K562 (cell line): ENCODE results near the gene HNRNPF. TPM values are rescaled to one million over a fixed set of nuclear protein-coding genes. Genes with fewer than 3 reads are reported as not detected.

ENCODE experiments used
- ATF7 ChIP-seq: fragments of 450-650 bp; IDR thresholded peaks from 2 replicates; pipeline ENCODE4 v1.7.1; 2014; ENCODE audit warnings: mild to moderate bottlenecking, moderate library complexity
- CXXC5 ChIP-seq: fragments of 250-450 bp; sonication (Bioruptor Pico); IDR thresholded peaks from 2 replicates; pipeline ENCODE4 v1.8.0; 2022; ENCODE audit warnings: inconsistent platforms, mild to moderate bottlenecking, moderate library complexity
- E2F3 ChIP-seq: fragments of 250-450 bp; sonication (Bioruptor Pico); IDR thresholded peaks from 2 replicates; pipeline ENCODE4 v1.4.0; 2020; ENCODE audit warnings: mild to moderate bottlenecking
- GATA2 ChIP-seq: sonication (generic); formaldehyde crosslinking; IDR thresholded peaks from 2 replicates; pipeline ENCODE4 v1.4.0; 2020; ENCODE audit warnings: mild to moderate bottlenecking, missing genetic modification reagents
- HDAC2 ChIP-seq: fragments of 450-650 bp; IDR thresholded peaks from 2 replicates; pipeline ENCODE4 v1.6.1; 2016; ENCODE audit warnings: mild to moderate bottlenecking
- HLTF ChIP-seq: fragments of 450-650 bp; IDR thresholded peaks from 2 replicates; pipeline ENCODE4 v1.6.1; 2016
- JUND ChIP-seq, 2 experiments: IDR thresholded peaks; 2 replicates in 1 of 2; 3 replicates in 1 of 2; pipeline ENCODE4 v1.6.1; 2011; ENCODE audit warnings: borderline replicate concordance in 2 of 2, low read depth in 2 of 2, low read length in 2 of 2, improper control_type of control experiment in 1 of 2, missing biosample characterization in 1 of 2, missing genetic modification characterization in 1 of 2, missing genetic modification reagents in 1 of 2
- MBD2 ChIP-seq: sonication (generic); IDR thresholded peaks from 2 replicates; pipeline ENCODE4 v1.6.1; 2016; ENCODE audit warnings: low read depth, borderline replicate concordance
- MYC ChIP-seq, 2 experiments: fragments of 250-450 bp in 1 of 2; sonication (Bioruptor Pico) in 1 of 2; IDR thresholded peaks; 2 replicates each; pipeline versions ENCODE4 v1.5.1 to v1.6.1; 2012 to 2021; ENCODE audit warnings: low read depth in 2 of 2, borderline replicate concordance in 1 of 2, improper control_type of control experiment in 1 of 2, low read length in 1 of 2, mild to moderate bottlenecking in 1 of 2, moderate library complexity in 1 of 2
- NR2C2 ChIP-seq, 2 experiments: fragments of 200-800 bp in 1 of 2; sonication (Bioruptor generic) in 1 of 2; sonication (generic) in 1 of 2; formaldehyde crosslinking in 1 of 2; IDR thresholded peaks; 2 replicates each; pipeline versions ENCODE4 v1.6.1 to v1.8.0; 2016 to 2022; ENCODE audit warnings: mild to moderate bottlenecking in 1 of 2, missing compliant biosample characterization in 1 of 2, missing genetic modification characterization in 1 of 2, missing genetic modification reagents in 1 of 2
- PCBP2 ChIP-seq: fragments of 200-400 bp; formaldehyde crosslinking; IDR thresholded peaks from 2 replicates; pipeline ENCODE4 v1.6.1; 2018; ENCODE audit warnings: low read length, low read depth, mild to moderate bottlenecking, moderate library complexity; ENCODE audit not compliant: poor library complexity, severe bottlenecking
- POLR2A ChIP-seq: fragments of 450-650 bp; conservative IDR thresholded peaks from 2 replicates; pipeline ENCODE4 v1.6.1; 2016
- PYGO2 ChIP-seq: fragments of 450-650 bp; IDR thresholded peaks from 2 replicates; pipeline ENCODE4 v1.6.1; 2016; ENCODE audit warnings: mild to moderate bottlenecking, missing genetic modification characterization, moderate library complexity, missing compliant biosample characterization
- RB1 ChIP-seq: fragments of 450-650 bp; IDR thresholded peaks from 2 replicates; pipeline ENCODE4 v1.6.1; 2017; ENCODE audit warnings: low read depth, mild to moderate bottlenecking
- RBM22 ChIP-seq: fragments of 200-400 bp; formaldehyde crosslinking; IDR thresholded peaks from 2 replicates; pipeline ENCODE4 v1.6.1; 2018; ENCODE audit warnings: low read length, low read depth; ENCODE audit not compliant: poor library complexity, severe bottlenecking
- SMAD4 ChIP-seq: fragments of 250-450 bp; sonication (Bioruptor Pico); conservative IDR thresholded peaks from 2 replicates; pipeline ENCODE4 v1.8.0; 2021; ENCODE audit warnings: inconsistent platforms, mild to moderate bottlenecking, moderate library complexity
- TBL1XR1 ChIP-seq, 2 experiments: IDR thresholded peaks; 2 replicates each; pipeline ENCODE4 v1.6.1; 2012; ENCODE audit warnings: improper control_type of control experiment in 2 of 2, low read length in 2 of 2, mild to moderate bottlenecking in 1 of 2
- TEAD1 ChIP-seq, 2 experiments: fragments of 450-650 bp in 1 of 2; sonication (generic) in 1 of 2; formaldehyde crosslinking; IDR thresholded peaks; 2 replicates each; pipeline versions ENCODE4 v1.4.0 to v1.8.0; 2020 to 2022; ENCODE audit warnings: mild to moderate bottlenecking in 2 of 2, missing genetic modification reagents in 1 of 2
- YY1 ChIP-seq, 3 experiments: IDR thresholded peaks; 2 replicates each; pipeline ENCODE4 v1.6.1; 2011; ENCODE audit warnings: low read length in 2 of 3, mild to moderate bottlenecking in 2 of 3, moderate library complexity in 2 of 3, borderline replicate concordance in 1 of 3, control low read depth in 1 of 3, low read depth in 1 of 3; ENCODE audit not compliant: insufficient read depth in 3 of 3, insufficient replicate concordance in 2 of 3, control insufficient read depth in 1 of 3, insufficient read length in 1 of 3; ENCODE audit errors: extremely low read depth in 1 of 3
- ZNF12 ChIP-seq: sonication (generic); formaldehyde crosslinking; IDR thresholded peaks from 2 replicates; pipeline ENCODE4 v1.4.0; 2020; ENCODE audit warnings: mild to moderate bottlenecking, missing genetic modification reagents
- ZNF212 ChIP-seq: fragments of 450-650 bp; formaldehyde crosslinking; IDR thresholded peaks from 2 replicates; pipeline ENCODE4 v1.4.0; 2020; ENCODE audit warnings: mild to moderate bottlenecking
- ZNF239 ChIP-seq: fragments of 250-450 bp; sonication (Bioruptor Pico); IDR thresholded peaks from 2 replicates; pipeline ENCODE4 v1.4.0; 2020; ENCODE audit warnings: mild to moderate bottlenecking
- ZNF24 ChIP-seq: fragments of 450-650 bp; IDR thresholded peaks from 2 replicates; pipeline ENCODE4 v1.6.1; 2016
- ZNF644 ChIP-seq: fragments of 200-800 bp; sonication (Bioruptor generic); IDR thresholded peaks from 2 replicates; pipeline ENCODE4 v1.6.1; 2016; ENCODE audit warnings: low read depth, missing genetic modification characterization, missing compliant biosample characterization
- polyA plus RNA-seq, 8 experiments: library from polyadenylated mRNA; depleted of rRNA in 4 of 8; stranded (reverse) in 5 of 8; unstranded in 3 of 8; fragments of >200 nt; fragmentation: Nextera tagmentation in 2 of 8; fragmentation: Illumina TruSeq in 1 of 8; extraction: Ambion mirVana in 2 of 8; extraction: Trizol in 1 of 8; gene quantifications; 2 replicates each; pipeline versions ENCODE4 v1.2.1 to v1.2.3, GENCODE V29; 2011 to 2014; ENCODE audit warnings: inconsistent platforms in 1 of 8, missing spikeins in 1 of 8
- total RNA-seq, 7 experiments: library from RNA; depleted of rRNA in 6 of 7; stranded (reverse); fragments of >200 nt in 6 of 7; fragmentation: Illumina TruSeq in 2 of 7; extraction: Trizol in 2 of 7; gene quantifications; 2 replicates each; pipeline versions ENCODE4 v1.2.1 to v1.2.3, GENCODE V29; 2011 to 2021; ENCODE audit warnings: low replicate concordance in 1 of 7
- TF ChIP-seq, protein P1 (sequence below), 2 experiments: fragments of 450-650 bp in 1 of 2; IDR thresholded peaks; 2 replicates each; pipeline ENCODE4 v1.6.1; 2011 to 2017; ENCODE audit warnings: low read depth in 2 of 2, antibody characterized with exemption in 1 of 2, borderline replicate concordance in 1 of 2, low read length in 1 of 2, mild to moderate bottlenecking in 1 of 2, mixed read lengths in 1 of 2; ENCODE audit not compliant: control insufficient read depth in 1 of 2

Gene HNRNPF
- total and polyA plus RNA-seq, 9 of the 15 experiments (the other 6 are each of a cell fraction or from before 2014, with no cell fraction given) = 192 to 489 (median 416) TPM

DNA sequence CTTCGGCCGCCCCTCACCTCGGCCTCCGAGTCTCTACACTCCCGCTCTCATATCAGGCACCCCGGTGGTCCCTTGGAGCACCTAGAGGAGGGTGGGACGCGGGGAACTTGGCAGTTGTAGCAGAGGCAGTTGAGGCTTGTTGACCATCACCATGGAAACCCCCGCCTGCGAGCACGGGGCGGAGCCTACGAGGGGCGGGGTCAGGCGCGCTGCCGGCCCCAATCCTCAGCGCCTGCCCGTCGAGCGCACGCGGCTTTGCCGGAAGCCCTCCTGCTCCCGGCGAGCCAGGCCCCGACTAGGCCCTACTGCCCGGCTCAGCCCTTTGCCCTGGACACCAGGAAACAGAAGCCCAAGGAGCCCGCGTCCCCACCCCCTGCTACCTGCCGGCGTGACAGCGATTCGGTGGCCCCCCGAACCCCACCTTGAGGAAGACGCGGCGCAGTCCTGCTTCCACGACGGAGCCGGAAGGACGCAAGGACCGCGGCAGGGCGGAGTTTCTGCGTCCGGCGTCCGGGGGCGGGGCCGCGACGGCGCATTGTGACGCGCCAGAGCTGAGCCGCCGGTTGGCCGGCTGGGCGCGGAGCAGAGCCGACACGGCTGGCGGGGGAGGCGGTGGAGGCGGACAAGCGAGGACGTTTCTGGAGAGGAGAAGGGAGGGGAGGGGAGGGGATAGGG, at the start of gene HNRNPF (continued):
- no peak for TF ChIP-seq ZNF644 (tag)
- TF ChIP-seq ZNF212 (CRISPR knock-in tag) = 0 out of 2 replicates have a peak, but pooled peaks have one; percentile 48
- peak; percentile 97 for TF ChIP-seq POLR2A
- peak in 1 of 3 experiments; percentile 35 for TF ChIP-seq YY1 (IDR thresholded peaks at IDR 0.05; ENCODE audit: borderline replicate concordance in 1 of 3, control insufficient read depth in 1 of 3, extremely low read depth in 1 of 3, insufficient read depth in 3 of 3, insufficient read length in 1 of 3, insufficient replicate concordance in 2 of 3, low read depth in 1 of 3, low read length in 2 of 3)
- peak; percentile 84 for TF ChIP-seq SMAD4
- peak; percentile 98 for TF ChIP-seq CXXC5 (CRISPR knock-in tag)
- peak; percentile 99 for TF ChIP-seq MYC (IDR thresholded peaks at IDR 0.05; ENCODE audit: low read depth, low read length)
- peak; percentile 98 for TF ChIP-seq MYC (CRISPR knock-in tag; IDR thresholded peaks at IDR 0.05; ENCODE audit: borderline replicate concordance, low read depth)
- TF ChIP-seq TEAD1 (CRISPR knock-in tag; IDR thresholded peaks at IDR 0.05) = peak; percentile 78 to 85; a peak in 3 of 4 replicates
- TF ChIP-seq NR2C2 (CRISPR knock-in tag; IDR thresholded peaks at IDR 0.05) = no peak
- peak; percentile 84 for TF ChIP-seq NR2C2 (tag; IDR thresholded peaks at IDR 0.05)
- no peak for TF ChIP-seq MBD2
- peak in 1 of 2 experiments; percentile 0; a peak in 1 of 4 replicates for TF ChIP-seq TBL1XR1 (IDR thresholded peaks at IDR 0.05; ENCODE audit: low read length in 2 of 2)
- TF ChIP-seq PYGO2 = no peak
- TF ChIP-seq ZNF12 (CRISPR knock-in tag) = peak; percentile 76; the same call in 1 of the 2 replicates
- TF ChIP-seq ATF7 = peak; percentile 90
- peak; percentile 78 for TF ChIP-seq RB1
- TF ChIP-seq, protein P1, sequence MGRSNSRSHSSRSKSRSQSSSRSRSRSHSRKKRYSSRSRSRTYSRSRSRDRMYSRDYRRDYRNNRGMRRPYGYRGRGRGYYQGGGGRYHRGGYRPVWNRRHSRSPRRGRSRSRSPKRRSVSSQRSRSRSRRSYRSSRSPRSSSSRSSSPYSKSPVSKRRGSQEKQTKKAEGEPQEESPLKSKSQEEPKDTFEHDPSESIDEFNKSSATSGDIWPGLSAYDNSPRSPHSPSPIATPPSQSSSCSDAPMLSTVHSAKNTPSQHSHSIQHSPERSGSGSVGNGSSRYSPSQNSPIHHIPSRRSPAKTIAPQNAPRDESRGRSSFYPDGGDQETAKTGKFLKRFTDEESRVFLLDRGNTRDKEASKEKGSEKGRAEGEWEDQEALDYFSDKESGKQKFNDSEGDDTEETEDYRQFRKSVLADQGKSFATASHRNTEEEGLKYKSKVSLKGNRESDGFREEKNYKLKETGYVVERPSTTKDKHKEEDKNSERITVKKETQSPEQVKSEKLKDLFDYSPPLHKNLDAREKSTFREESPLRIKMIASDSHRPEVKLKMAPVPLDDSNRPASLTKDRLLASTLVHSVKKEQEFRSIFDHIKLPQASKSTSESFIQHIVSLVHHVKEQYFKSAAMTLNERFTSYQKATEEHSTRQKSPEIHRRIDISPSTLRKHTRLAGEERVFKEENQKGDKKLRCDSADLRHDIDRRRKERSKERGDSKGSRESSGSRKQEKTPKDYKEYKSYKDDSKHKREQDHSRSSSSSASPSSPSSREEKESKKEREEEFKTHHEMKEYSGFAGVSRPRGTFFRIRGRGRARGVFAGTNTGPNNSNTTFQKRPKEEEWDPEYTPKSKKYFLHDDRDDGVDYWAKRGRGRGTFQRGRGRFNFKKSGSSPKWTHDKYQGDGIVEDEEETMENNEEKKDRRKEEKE (IDR thresholded peaks at IDR 0.05; ENCODE audit: borderline replicate concordance in 1 of 2, control insufficient read depth in 1 of 2, low read depth in 2 of 2, low read length in 1 of 2) = 0 out of 4 replicates have a peak, but pooled peaks of 1 of the 2 experiments have one; percentile 9
- TF ChIP-seq ZNF24 = 0 out of 2 replicates have a peak, but pooled peaks have one; percentile 39
- peak; percentile 48 for TF ChIP-seq PCBP2
- peak; percentile 53 for TF ChIP-seq ZNF239 (CRISPR knock-in tag)
- TF ChIP-seq E2F3 = peak; percentile 94
- 0 out of 2 replicates have a peak, but pooled peaks have one; percentile 44 for TF ChIP-seq HLTF
- TF ChIP-seq GATA2 (CRISPR knock-in tag) = no peak
- peak; percentile 76 for TF ChIP-seq RBM22
- peak; percentile 79 for TF ChIP-seq HDAC2
- TF ChIP-seq JUND (IDR thresholded peaks at IDR 0.05; ENCODE audit: borderline replicate concordance, low read depth, low read length) = peak; percentile 7
- no peak; the same call in 2 of the 3 replicates for TF ChIP-seq JUND (tag; IDR thresholded peaks at IDR 0.05; ENCODE audit: borderline replicate concordance, low read depth, low read length)
